Prostate gland (tissue), 2 donors: ENCODE results near the gene LCTL.

ENCODE experiments used
- CTCF ChIP-seq, 4 experiments: fragments of 200-600 bp in 2 of 4; fragments of 450-650 bp in 2 of 4; sonication (generic) in 2 of 4; IDR thresholded peaks; 1 replicate in 3 of 4; 2 replicates in 1 of 4; pipeline ENCODE4 v1.5.1; 2016 to 2019; ENCODE audit warnings: antibody characterized with exemption in 4 of 4, mild to moderate bottlenecking in 2 of 4, moderate library complexity in 2 of 4
- POLR2A ChIP-seq: fragments of 450-650 bp; IDR thresholded peaks from one replicate; pipeline ENCODE4 v1.6.1; 2016; ENCODE audit warnings: antibody characterized with exemption, mild to moderate bottlenecking
- POLR2AphosphoS5 ChIP-seq: sonication (generic); formaldehyde crosslinking; IDR thresholded peaks from one replicate; pipeline ENCODE4 v1.6.1; 2017; ENCODE audit warnings: antibody characterized with exemption

GRCh38 chr15:66595931-66596545, 30.2 kb upstream of the LCTL start:
- no peak for TF ChIP-seq CTCF (IDR thresholded peaks at IDR 0.05)
- no peak for TF ChIP-seq POLR2A
- no peak for TF ChIP-seq POLR2AphosphoS5
